Transverse colon (tissue), 4 donors: Measurements from ENCODE around the gene CDHR1.

Experiments used
- CTCF ChIP-seq, 5 experiments: fragments of 200-600 bp in 3 of 5; fragments of 450-650 bp in 2 of 5; sonication (generic) in 3 of 5; IDR thresholded peaks; 1 replicate in 2 of 5; 2 replicates in 3 of 5; pipeline ENCODE4 v1.5.1; 2016 to 2017; ENCODE audit warnings: antibody characterized with exemption in 5 of 5, inconsistent platforms in 3 of 5, mild to moderate bottlenecking in 2 of 5, moderate library complexity in 1 of 5
- EP300 ChIP-seq: sonication (generic); formaldehyde crosslinking; IDR thresholded peaks from one replicate; pipeline ENCODE4 v1.6.1; 2017; ENCODE audit warnings: antibody characterized with exemption, low read depth
- POLR2A ChIP-seq: fragments of 450-650 bp; IDR thresholded peaks from one replicate; pipeline ENCODE4 v1.6.1; 2016; ENCODE audit warnings: antibody characterized with exemption, mild to moderate bottlenecking, moderate library complexity
- POLR2AphosphoS5 ChIP-seq, 3 donors: sonication (generic); formaldehyde crosslinking; IDR thresholded peaks; one replicate each; pipeline ENCODE4 v1.6.1; 2016; ENCODE audit warnings: antibody characterized with exemption in 3 of 3

GRCh38 chr10:84190621-84191020, 3.7 kb upstream of the CDHR1 start:
- TF ChIP-seq CTCF (IDR thresholded peaks at IDR 0.05): no peak
- TF ChIP-seq POLR2AphosphoS5 (IDR thresholded peaks at IDR 0.05): no peak
- no peak for TF ChIP-seq POLR2A
- no peak for TF ChIP-seq EP300
